Smooth muscle cell (in vitro differentiated cells): Measurements from ENCODE around the gene TMCO2. TPM values are rescaled to one million over a fixed set of nuclear protein-coding genes. Genes with fewer than 3 reads are reported as not detected.

Experiments used
- DNase-seq: peaks from one replicate; lab custom pipeline; 2025; ENCODE audit not compliant: unreplicated experiment; lab: John Stamatoyannopoulos, UW
- H2AFZ ChIP-seq: fragments of 200-600 bp; sonication (generic); 2 replicates; pipeline ENCODE4 v1.6.0; 2016; ENCODE audit warnings: antibody characterized with exemption, low read depth, mild to moderate bottlenecking
- H3F3A ChIP-seq: fragments of 200-600 bp; sonication (generic); 2 replicates; pipeline ENCODE4 v1.6.0; 2017; ENCODE audit warnings: antibody characterized with exemption, low read depth
- H3K27ac ChIP-seq: fragments of 200-600 bp; sonication (generic); 2 replicates; pipeline ENCODE4 v1.5.1; 2016; ENCODE audit warnings: low read depth, mild to moderate bottlenecking
- H3K27me3 ChIP-seq: fragments of 200-600 bp; sonication (generic); 2 replicates; pipeline ENCODE4 v1.6.1; 2016; ENCODE audit warnings: low read depth, mild to moderate bottlenecking
- H3K36me3 ChIP-seq: fragments of 200-600 bp; sonication (generic); 2 replicates; pipeline ENCODE4 v1.5.1; 2016; ENCODE audit warnings: low read depth
- H3K4me1 ChIP-seq: fragments of 200-600 bp; sonication (generic); 2 replicates; pipeline ENCODE4 v1.5.1; 2016; ENCODE audit warnings: low read depth
- H3K4me2 ChIP-seq: fragments of 200-600 bp; sonication (generic); 2 replicates; pipeline ENCODE4 v1.6.0; 2016; ENCODE audit warnings: mild to moderate bottlenecking
- H3K4me3 ChIP-seq: fragments of 200-600 bp; sonication (generic); 2 replicates; pipeline ENCODE4 v1.5.1; 2016; ENCODE audit warnings: mild to moderate bottlenecking
- H3K79me2 ChIP-seq: fragments of 200-600 bp; sonication (generic); 2 replicates; pipeline ENCODE4 v1.6.0; 2016; ENCODE audit warnings: low read depth, mild to moderate bottlenecking
- H3K9ac ChIP-seq: fragments of 200-600 bp; sonication (generic); 2 replicates; pipeline ENCODE4 v1.6.0; 2016; ENCODE audit warnings: low read depth
- H3K9me3 ChIP-seq: fragments of 200-600 bp; sonication (generic); replicated peaks from 2 replicates; pipeline ENCODE4 v1.5.1; 2016; ENCODE audit warnings: low read depth
- H4K20me1 ChIP-seq: fragments of 200-600 bp; sonication (generic); 2 replicates; pipeline ENCODE4 v1.6.0; 2016; ENCODE audit warnings: low read depth
- WGBS: methylation state at CpG from one replicate; pipeline ENCODE4 v1.1.7; 2016; ENCODE audit warnings: low lambda C conversion rate; 5-methylcytosine and 5-hydroxymethylcytosine counted together
- polyA plus RNA-seq: library from polyadenylated mRNA; unstranded; fragments of >200 nt; fragmentation: Nextera tagmentation; extraction: Ambion mirVana; gene quantifications from 2 replicates; pipeline ENCODE4 v1.2.1, GENCODE V29; 2016
- total RNA-seq: library from RNA; depleted of rRNA; stranded (reverse); fragments of >200 nt; gene quantifications from 2 replicates; pipeline ENCODE4 v1.2.3, GENCODE V29; 2014
- TF ChIP-seq, protein P1 (sequence below): fragments of 200-600 bp; sonication (generic); IDR thresholded peaks from 2 replicates; pipeline ENCODE4 v1.5.1; 2017; ENCODE audit warnings: borderline replicate concordance, mild to moderate bottlenecking, antibody characterized with exemption; ENCODE audit not compliant: insufficient read depth, poor library complexity, severe bottlenecking

TMCO2 gene
- total and polyA plus RNA-seq, 2 experiments from 2014 or later: not detected

DNA sequence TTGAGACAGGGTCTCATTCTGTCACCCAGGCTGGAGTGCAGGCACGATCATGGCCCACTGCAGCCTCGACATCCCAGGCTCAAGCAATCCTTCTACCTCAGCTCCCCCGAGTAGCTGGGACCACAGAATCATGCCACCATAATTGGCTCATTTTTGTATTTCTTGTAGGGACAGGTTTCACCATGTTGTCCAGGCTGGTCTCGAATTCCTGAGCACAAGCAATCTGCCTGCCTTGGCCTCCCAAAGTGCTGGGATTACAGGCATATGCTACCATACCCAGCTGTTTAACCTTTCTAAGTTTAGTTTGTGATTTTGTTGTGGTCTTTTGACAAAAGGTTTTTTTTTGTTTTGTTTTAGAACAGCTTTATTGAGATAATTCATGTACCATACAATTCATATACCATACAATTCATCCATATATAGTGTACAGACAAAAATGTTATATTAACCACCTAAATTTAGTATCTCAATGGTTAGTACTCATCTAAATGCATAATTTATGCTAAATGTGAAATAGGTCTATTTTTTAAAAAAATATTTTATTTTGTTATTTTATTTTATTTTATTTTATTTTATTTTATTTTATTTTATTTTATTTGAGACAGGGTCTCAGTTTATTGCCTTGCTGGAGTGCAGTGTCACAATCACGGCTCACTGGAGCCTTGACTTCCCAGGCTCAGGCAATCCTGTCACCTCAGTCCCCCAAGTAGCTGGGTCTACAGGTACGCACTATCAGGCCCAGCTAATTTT lies 19.2 kb downstream of the TMCO2 start:
- Histone ChIP-seq H3K4me1 (no peaks in the 10 kb centered on the region), H2AFZ (no peak overlapping the region), H3K79me2 (peaks cover 19% of the 10 kb centered on the region), H3K9me3 (no peaks in the 10 kb centered on the region), H3K36me3 (peaks cover 11% of the 10 kb centered on the region), H4K20me1 (peaks cover 15% of the 10 kb centered on the region), H3K27me3 (no peaks in the 10 kb centered on the region), H3K9ac (no peak overlapping the region), H3K4me2 (no peak overlapping the region), H3F3A (no peaks in the 10 kb centered on the region), H3K4me3 (no peak overlapping the region), H3K27ac (peak overlapping the region; percentile 28)
- TF ChIP-seq, protein P1, sequence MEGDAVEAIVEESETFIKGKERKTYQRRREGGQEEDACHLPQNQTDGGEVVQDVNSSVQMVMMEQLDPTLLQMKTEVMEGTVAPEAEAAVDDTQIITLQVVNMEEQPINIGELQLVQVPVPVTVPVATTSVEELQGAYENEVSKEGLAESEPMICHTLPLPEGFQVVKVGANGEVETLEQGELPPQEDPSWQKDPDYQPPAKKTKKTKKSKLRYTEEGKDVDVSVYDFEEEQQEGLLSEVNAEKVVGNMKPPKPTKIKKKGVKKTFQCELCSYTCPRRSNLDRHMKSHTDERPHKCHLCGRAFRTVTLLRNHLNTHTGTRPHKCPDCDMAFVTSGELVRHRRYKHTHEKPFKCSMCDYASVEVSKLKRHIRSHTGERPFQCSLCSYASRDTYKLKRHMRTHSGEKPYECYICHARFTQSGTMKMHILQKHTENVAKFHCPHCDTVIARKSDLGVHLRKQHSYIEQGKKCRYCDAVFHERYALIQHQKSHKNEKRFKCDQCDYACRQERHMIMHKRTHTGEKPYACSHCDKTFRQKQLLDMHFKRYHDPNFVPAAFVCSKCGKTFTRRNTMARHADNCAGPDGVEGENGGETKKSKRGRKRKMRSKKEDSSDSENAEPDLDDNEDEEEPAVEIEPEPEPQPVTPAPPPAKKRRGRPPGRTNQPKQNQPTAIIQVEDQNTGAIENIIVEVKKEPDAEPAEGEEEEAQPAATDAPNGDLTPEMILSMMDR: no peak
- no peak for DNase-seq
- 87% methylated on average over 6 of the region's 6 CpGs for WGBS

DNA sequence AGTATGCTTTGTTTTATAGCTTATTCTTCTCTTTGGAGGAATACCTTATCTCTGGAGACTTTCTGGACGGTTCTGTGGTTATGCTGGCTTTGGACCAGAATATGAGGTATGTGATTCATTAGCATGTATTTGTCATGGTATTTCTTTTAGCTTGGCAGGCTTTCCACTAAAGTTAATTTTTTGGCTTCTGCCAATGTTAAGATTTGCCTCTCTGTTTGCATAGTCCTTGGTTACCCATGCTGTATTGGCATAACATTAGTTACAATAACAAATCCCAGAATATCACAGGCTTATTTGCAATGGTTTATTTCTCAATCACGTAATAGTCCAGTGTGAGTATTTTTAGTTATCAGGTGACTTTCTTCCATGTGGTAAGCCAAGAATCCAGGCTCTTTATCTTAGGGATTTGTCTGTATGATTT lies 20.0 kb downstream of the TMCO2 start:
- Histone ChIP-seq H3K4me2 (no peak overlapping the region), H3K27ac (no peak overlapping the region), H3F3A (no peaks in the 10 kb centered on the region), H4K20me1 (peaks cover 15% of the 10 kb centered on the region), H3K9ac (no peak overlapping the region), H2AFZ (no peak overlapping the region), H3K27me3 (no peaks in the 10 kb centered on the region), H3K4me3 (no peak overlapping the region), H3K79me2 (peaks cover 11% of the 10 kb centered on the region), H3K4me1 (no peaks in the 10 kb centered on the region), H3K9me3 (no peaks in the 10 kb centered on the region), H3K36me3 (peaks cover 19% of the 10 kb centered on the region)
- no peak for DNase-seq
- 82% methylated on average over 2 of the region's 2 CpGs for WGBS
- TF ChIP-seq, protein P1: no peak

DNA sequence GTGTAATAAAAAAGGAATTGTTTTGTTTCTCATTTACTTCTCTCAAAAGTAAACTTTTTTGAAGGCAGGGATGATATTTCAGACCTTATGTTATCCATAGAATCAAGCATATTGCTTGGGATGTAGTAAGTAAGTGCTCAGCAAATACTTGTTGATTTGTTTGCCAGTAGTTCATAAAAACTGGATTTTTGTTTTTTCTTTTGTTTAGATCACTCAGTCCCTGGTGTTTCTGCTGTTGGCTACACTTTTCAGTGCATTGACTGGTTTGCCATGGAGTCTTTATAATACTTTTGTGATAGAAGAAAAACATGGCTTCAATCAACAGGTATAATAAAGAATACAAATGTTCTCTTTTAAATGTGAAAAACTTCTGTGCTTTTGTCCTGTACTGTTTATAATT lies 20.5 kb downstream of the TMCO2 start:
- Histone ChIP-seq H3K4me2 (no peak overlapping the region), H3K36me3 (peaks cover 20% of the 10 kb centered on the region)

More for the DNA sequence above, 20.5 kb downstream of the TMCO2 start:
- Histone ChIP-seq H3K4me3 (no peak overlapping the region), H4K20me1 (peaks cover 15% of the 10 kb centered on the region), H3K79me2 (peaks cover 8% of the 10 kb centered on the region), H3K27me3 (no peaks in the 10 kb centered on the region), H3K9ac (no peak overlapping the region), H3K4me1 (no peaks in the 10 kb centered on the region), H2AFZ (no peak overlapping the region), H3F3A (no peaks in the 10 kb centered on the region), H3K27ac (no peak overlapping the region), H3K9me3 (no peaks in the 10 kb centered on the region)
- no peak for DNase-seq
- TF ChIP-seq, protein P1: no peak
